Stimulated activated naive CD8-positive, alpha-beta T cell treated with anti-CD3 and anti-CD28 coated beads, Interleukin-15, Interleukin-2, amounts not matched to agents 100 ng/mL and 50 ng/mL, for 24 hours (primary cell): ENCODE data around the gene RFLNA.

Experiments
- H3K27ac Mint-ChIP-seq: one replicate; pipeline ENCODE4 v1.8.0; 2021; ENCODE audit warnings: mild to moderate bottlenecking, mixed read lengths
- H3K27me3 Mint-ChIP-seq: one replicate; pipeline ENCODE4 v1.8.0; 2021; ENCODE audit warnings: mixed read lengths
- H3K36me3 Mint-ChIP-seq: one replicate; pipeline ENCODE4 v1.8.0; 2021; ENCODE audit warnings: low read depth, mixed read lengths
- H3K4me1 Mint-ChIP-seq: one replicate; pipeline ENCODE4 v1.8.0; 2021; ENCODE audit warnings: low read depth, mixed read lengths
- H3K4me3 Mint-ChIP-seq: one replicate; pipeline ENCODE4 v1.8.0; 2021; ENCODE audit warnings: mild to moderate bottlenecking, mixed read lengths
- H3K9me3 Mint-ChIP-seq: one replicate; pipeline ENCODE4 v1.8.0; 2021; ENCODE audit warnings: mixed read lengths

Gene RFLNA

GRCh38 chr12:124328636-124329035 lies 33.7 kb downstream of the RFLNA start:
- peaks cover 10% of the 10 kb centered on the region for H3K9me3 Mint-ChIP-seq
- H3K4me3 Mint-ChIP-seq, result no peak overlapping the region
- H3K27me3 Mint-ChIP-seq, result no peaks in the 10 kb centered on the region

GRCh38 chr12:124332058-124332672 lies 37.3 kb downstream of the RFLNA start:
- peaks cover 19% of the 10 kb centered on the region for H3K36me3 Mint-ChIP-seq
- H3K27ac Mint-ChIP-seq, result no peak overlapping the region
- no peaks in the 10 kb centered on the region for H3K9me3 Mint-ChIP-seq
- no peaks in the 10 kb centered on the region for H3K4me1 Mint-ChIP-seq
- H3K4me3 Mint-ChIP-seq, result no peak overlapping the region
- H3K27me3 Mint-ChIP-seq, result no peaks in the 10 kb centered on the region

More at GRCh38 chr12:124328636-124329035, 33.7 kb downstream of the RFLNA start:
- Mint-ChIP-seq H3K27ac (no peak overlapping the region), H3K36me3 (peaks cover 33% of the 10 kb centered on the region), H3K4me1 (no peaks in the 10 kb centered on the region)

- Mint-ChIP-seq H3K9me3 (no peaks in the 10 kb centered on the region), H3K36me3 (peaks cover 25% of the 10 kb centered on the region), H3K4me3 (no peak overlapping the region), H3K27ac (no peak overlapping the region), H3K4me1 (no peaks in the 10 kb centered on the region), H3K27me3 (no peaks in the 10 kb centered on the region)
Observed at GRCh38 chr12:124332900-124333299, 38.0 kb downstream of the RFLNA start.

- no peak overlapping the region for H3K4me3 Mint-ChIP-seq
- H3K36me3 Mint-ChIP-seq, result peaks cover 30% of the 10 kb centered on the region
- H3K9me3 Mint-ChIP-seq, result no peaks in the 10 kb centered on the region
- H3K27ac Mint-ChIP-seq, result no peak overlapping the region
- no peaks in the 10 kb centered on the region for H3K27me3 Mint-ChIP-seq
- no peaks in the 10 kb centered on the region for H3K4me1 Mint-ChIP-seq
Observed at GRCh38 chr12:124333724-124334123, 38.8 kb downstream of the RFLNA start.

GRCh38 chr12:124334266-124334665 lies 39.4 kb downstream of the RFLNA start:
- no peaks in the 10 kb centered on the region for H3K4me1 Mint-ChIP-seq
- H3K36me3 Mint-ChIP-seq, result peaks cover 27% of the 10 kb centered on the region
- H3K27me3 Mint-ChIP-seq, result no peaks in the 10 kb centered on the region
- no peak overlapping the region for H3K27ac Mint-ChIP-seq
- H3K9me3 Mint-ChIP-seq, result no peaks in the 10 kb centered on the region
- H3K4me3 Mint-ChIP-seq, result no peak overlapping the region

- Mint-ChIP-seq H3K9me3 (no peaks in the 10 kb centered on the region), H3K4me1 (no peaks in the 10 kb centered on the region), H3K36me3 (peaks cover 22% of the 10 kb centered on the region), H3K4me3 (no peak overlapping the region), H3K27ac (no peak overlapping the region), H3K27me3 (no peaks in the 10 kb centered on the region)
Observed at GRCh38 chr12:124334976-124335375, 40.1 kb downstream of the RFLNA start.

GRCh38 chr12:124335426-124336183 lies 40.7 kb downstream of the RFLNA start:
- no peaks in the 10 kb centered on the region for H3K4me1 Mint-ChIP-seq
- no peaks in the 10 kb centered on the region for H3K27me3 Mint-ChIP-seq
- H3K4me3 Mint-ChIP-seq, result no peak overlapping the region
- H3K27ac Mint-ChIP-seq, result no peak overlapping the region
- H3K36me3 Mint-ChIP-seq, result peaks cover 26% of the 10 kb centered on the region
- H3K9me3 Mint-ChIP-seq, result no peaks in the 10 kb centered on the region

- Mint-ChIP-seq H3K4me1 (no peaks in the 10 kb centered on the region), H3K36me3 (peaks cover 30% of the 10 kb centered on the region), H3K4me3 (no peak overlapping the region), H3K27ac (no peak overlapping the region), H3K27me3 (no peaks in the 10 kb centered on the region), H3K9me3 (no peaks in the 10 kb centered on the region)
Observed at GRCh38 chr12:124336184-124336437, 41.2 kb downstream of the RFLNA start.

- Mint-ChIP-seq H3K27me3 (no peaks in the 10 kb centered on the region), H3K9me3 (no peaks in the 10 kb centered on the region), H3K36me3 (peaks cover 30% of the 10 kb centered on the region), H3K27ac (no peak overlapping the region), H3K4me3 (no peak overlapping the region), H3K4me1 (no peaks in the 10 kb centered on the region)
Observed at GRCh38 chr12:124336742-124337520, 42.0 kb downstream of the RFLNA start.

GRCh38 chr12:124337622-124338021 lies 42.7 kb downstream of the RFLNA start:
- Mint-ChIP-seq H3K27me3 (no peaks in the 10 kb centered on the region), H3K4me1 (no peaks in the 10 kb centered on the region), H3K36me3 (peaks cover 32% of the 10 kb centered on the region), H3K27ac (no peak overlapping the region), H3K9me3 (no peaks in the 10 kb centered on the region), H3K4me3 (no peak overlapping the region)

GRCh38 chr12:124338448-124338847 lies 43.6 kb downstream of the RFLNA start:
- Mint-ChIP-seq H3K36me3 (peaks cover 37% of the 10 kb centered on the region), H3K27ac (no peak overlapping the region)

GRCh38 chr12:124338876-124339603 lies 44.1 kb downstream of the RFLNA start:
- Mint-ChIP-seq H3K4me3 (no peak overlapping the region), H3K27ac (no peak overlapping the region), H3K36me3 (peaks cover 41% of the 10 kb centered on the region)

More at GRCh38 chr12:124338448-124338847, 43.6 kb downstream of the RFLNA start:
- no peaks in the 10 kb centered on the region for H3K9me3 Mint-ChIP-seq
- no peaks in the 10 kb centered on the region for H3K4me1 Mint-ChIP-seq
- H3K4me3 Mint-ChIP-seq, result no peak overlapping the region
- H3K27me3 Mint-ChIP-seq, result no peaks in the 10 kb centered on the region

GRCh38 chr12:124340080-124340900 lies 45.4 kb downstream of the RFLNA start:
- H3K9me3 Mint-ChIP-seq, result no peaks in the 10 kb centered on the region
- H3K4me3 Mint-ChIP-seq, result no peak overlapping the region
- no peaks in the 10 kb centered on the region for H3K27me3 Mint-ChIP-seq
- H3K27ac Mint-ChIP-seq, result no peak overlapping the region
- H3K4me1 Mint-ChIP-seq, result no peaks in the 10 kb centered on the region
- H3K36me3 Mint-ChIP-seq, result peaks cover 45% of the 10 kb centered on the region

More at GRCh38 chr12:124338876-124339603, 44.1 kb downstream of the RFLNA start:
- Mint-ChIP-seq H3K9me3 (no peaks in the 10 kb centered on the region), H3K27me3 (no peaks in the 10 kb centered on the region), H3K4me1 (no peaks in the 10 kb centered on the region)

- Mint-ChIP-seq H3K4me1 (no peaks in the 10 kb centered on the region), H3K36me3 (peaks cover 43% of the 10 kb centered on the region), H3K9me3 (no peaks in the 10 kb centered on the region), H3K27me3 (no peaks in the 10 kb centered on the region), H3K27ac (no peak overlapping the region), H3K4me3 (no peak overlapping the region)
Observed at GRCh38 chr12:124341645-124342069, 46.8 kb downstream of the RFLNA start.
